B cell (primary cell): ENCODE data around the gene SHANK1. TPM values are rescaled to one million over a fixed set of nuclear protein-coding genes. Genes with fewer than 3 reads are reported as not detected.

Experiments used
- ATAC-seq: fragments of 200-7000 bp; cut with Tn5 transposase; one replicate; pipeline ENCODE4 v1.10.0; 2021; ENCODE audit warnings: low read depth, mild to moderate bottlenecking, moderate number of reproducible peaks, moderate library complexity
- CTCF ChIA-PET: fragments of 350-600 bp; sonication (Branson Sonifier 250); formaldehyde crosslinking; loops from one replicate; lab custom pipeline; 2021; ENCODE audit warnings: antibody characterized with exemption, inconsistent platforms; lab: Charles Lee
- POLR2A ChIA-PET: fragments of 350-600 bp; sonication (Branson Sonifier 250); formaldehyde crosslinking; loops from one replicate; lab custom pipeline; 2021; ENCODE audit warnings: antibody characterized with exemption; lab: Charles Lee
- DNase-seq: peaks from one replicate; pipeline ENCODE4 v3.0.0; 2013
- H2AFZ ChIP-seq: 2 replicates; pipeline ENCODE4 v1.6.1; 2012; ENCODE audit warnings: mild to moderate bottlenecking, low read depth, low read length; ENCODE audit not compliant: insufficient read depth, poor library complexity, severe bottlenecking
- H3K27ac ChIP-seq, 2 donors: 1 replicate in 1 of 2; 2 replicates in 1 of 2; pipeline ENCODE4 v1.5.1; 2012 to 2013; ENCODE audit warnings: low read length in 2 of 2, mild to moderate bottlenecking in 2 of 2, moderate library complexity in 1 of 2
- H3K27me3 ChIP-seq, 4 experiments: fragments of 200-600 bp in 1 of 4; sonication (generic) in 1 of 4; replicated peaks in 1 of 4; 1 replicate in 2 of 4; 2 replicates in 2 of 4; pipeline versions ENCODE4 v1.6.1 to v1.7.0; 2013 to 2016; ENCODE audit warnings: low read length in 3 of 4, mild to moderate bottlenecking in 2 of 4, mixed read lengths in 1 of 4, moderate library complexity in 1 of 4; ENCODE audit not compliant: insufficient read depth in 4 of 4, control insufficient read depth in 3 of 4; ENCODE audit errors: control extremely low read depth in 1 of 4
- H3K36me3 ChIP-seq, 2 experiments: replicated peaks in 1 of 2; 1 replicate in 1 of 2; 2 replicates in 1 of 2; pipeline versions ENCODE4 v1.6.1 to v1.7.1; 2013; ENCODE audit warnings: low read length in 1 of 2; ENCODE audit not compliant: insufficient read depth in 2 of 2, control insufficient read depth in 1 of 2; ENCODE audit errors: control extremely low read depth in 1 of 2, extremely low read depth in 1 of 2
- H3K4me1 ChIP-seq, 2 donors: fragments of 200-600 bp in 1 of 2; sonication (generic) in 1 of 2; 1 replicate in 1 of 2; 2 replicates in 1 of 2; pipeline versions ENCODE4 v1.5.1 to v1.6.1; 2013 to 2017; ENCODE audit warnings: low read length in 2 of 2; ENCODE audit not compliant: control insufficient read depth in 2 of 2, insufficient read depth in 2 of 2
- H3K4me2 ChIP-seq: replicated peaks from 2 replicates; pipeline ENCODE3; 2012; ENCODE audit warnings: mild to moderate bottlenecking, low read depth, low read length; ENCODE audit not compliant: poor library complexity, severe bottlenecking
- H3K4me3 ChIP-seq, 5 experiments: fragments of 200-600 bp in 1 of 5; sonication (generic) in 1 of 5; 1 replicate in 3 of 5; 2 replicates in 2 of 5; pipeline versions ENCODE4 v1.5.1 to v1.7.0; 2011 to 2016; ENCODE audit warnings: low read length in 4 of 5, mild to moderate bottlenecking in 4 of 5, low read depth in 2 of 5, control low read depth in 1 of 5, moderate library complexity in 1 of 5; ENCODE audit not compliant: insufficient read depth in 1 of 5; ENCODE audit errors: control extremely low read depth in 1 of 5, extremely low read depth in 1 of 5
- H3K79me2 ChIP-seq: fragments of 200-600 bp; sonication (generic); one replicate; pipeline ENCODE4 v1.6.0; 2016; ENCODE audit warnings: low read length; ENCODE audit not compliant: control insufficient read depth, insufficient read depth
- H3K9ac ChIP-seq: fragments of 200-600 bp; sonication (generic); 2 replicates; pipeline ENCODE4 v1.6.1; 2017; ENCODE audit warnings: mild to moderate bottlenecking, low read length, moderate library complexity
- H3K9me3 ChIP-seq, 3 donors: one replicate each; pipeline versions ENCODE4 v1.6.1 to v1.7.1; 2013; ENCODE audit warnings: low read length in 2 of 3; ENCODE audit not compliant: control insufficient read depth in 2 of 3, insufficient read depth in 1 of 3; ENCODE audit errors: control extremely low read depth in 1 of 3
- H4K20me1 ChIP-seq: 2 replicates; pipeline ENCODE4 v1.6.0; 2012; ENCODE audit warnings: mild to moderate bottlenecking, low read length; ENCODE audit not compliant: insufficient read depth, control insufficient read depth, poor library complexity, severe bottlenecking
- H3K27ac Mint-ChIP-seq: one replicate; pipeline ENCODE4 v1.8.0; 2021; ENCODE audit warnings: mixed read lengths
- H3K27me3 Mint-ChIP-seq: one replicate; pipeline ENCODE4 v1.8.0; 2021; ENCODE audit warnings: mixed read lengths
- H3K4me1 Mint-ChIP-seq: one replicate; pipeline ENCODE4 v1.8.0; 2021; ENCODE audit warnings: mixed read lengths
- H3K4me3 Mint-ChIP-seq: one replicate; pipeline ENCODE4 v1.8.0; 2021; ENCODE audit warnings: mixed read lengths
- H3K9me3 Mint-ChIP-seq: one replicate; pipeline ENCODE4 v1.8.0; 2022; ENCODE audit warnings: mixed read lengths; ENCODE audit not compliant: insufficient read depth
- EZH2 ChIP-seq: IDR thresholded peaks from 2 replicates; pipeline ENCODE4 v1.6.1; 2012; ENCODE audit warnings: borderline replicate concordance, low read depth, mild to moderate bottlenecking, moderate library complexity, low read length; ENCODE audit not compliant: insufficient read depth, poor library complexity, severe bottlenecking
- WGBS: methylation state at CpG from one replicate; pipeline ENCODE4 v1.1.5; 2013; ENCODE audit warnings: missing lambda C conversion rate; ENCODE audit not compliant: insufficient coverage; 5-methylcytosine and 5-hydroxymethylcytosine counted together
- intact Hi-C: fragments of 100-400 bp; cut with micrococcal nuclease; formaldehyde crosslinking; loops from one replicate; pipeline ENCODE4 v1.10.0; 2022
- polyA plus RNA-seq: library from polyadenylated mRNA; depleted of rRNA; stranded (reverse); fragments of >200 nt; gene quantifications from 2 replicates; pipeline ENCODE4 v1.2.3, GENCODE V29; 2012
- total RNA-seq, 2 donors: library from RNA; stranded (reverse); fragments of 120-200 nt in 1 of 2; gene quantifications; 1 replicate in 1 of 2; 2 replicates in 1 of 2; pipeline versions ENCODE4 v1.2.3 to v1.2.4, GENCODE V29; 2013 to 2022
- TF ChIP-seq, protein P1 (sequence below): fragments of 200-600 bp; IDR thresholded peaks from one replicate; pipeline ENCODE4 v1.8.0; 2022; ENCODE audit warnings: antibody characterized with exemption, mild to moderate bottlenecking

SHANK1 gene
- total and polyA plus RNA-seq, 2 donors (not counting 1 experiment from before 2014, with no cell fraction given), result not detected

DNA sequence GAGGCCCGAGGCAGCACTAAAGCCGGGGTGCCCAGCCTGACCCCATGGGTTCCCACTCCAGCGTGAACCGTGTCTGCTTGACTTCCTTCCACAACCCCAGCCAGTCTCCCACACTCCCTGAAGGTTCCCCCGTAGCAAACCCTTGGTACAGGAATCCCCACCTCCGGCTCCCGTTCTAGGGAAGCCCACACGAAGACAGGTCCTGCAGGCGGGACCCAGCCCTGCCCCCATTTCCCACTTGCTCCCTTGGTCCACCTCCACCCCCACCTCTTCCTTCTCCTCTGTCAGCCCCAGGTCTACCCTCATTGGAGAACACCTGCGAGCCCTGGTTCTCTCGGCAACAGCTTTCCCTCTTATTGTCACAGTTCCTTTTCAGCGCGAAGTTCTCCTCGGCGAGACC lies 46.5 kb downstream of the SHANK1 start:
- TF ChIP-seq, protein P1, sequence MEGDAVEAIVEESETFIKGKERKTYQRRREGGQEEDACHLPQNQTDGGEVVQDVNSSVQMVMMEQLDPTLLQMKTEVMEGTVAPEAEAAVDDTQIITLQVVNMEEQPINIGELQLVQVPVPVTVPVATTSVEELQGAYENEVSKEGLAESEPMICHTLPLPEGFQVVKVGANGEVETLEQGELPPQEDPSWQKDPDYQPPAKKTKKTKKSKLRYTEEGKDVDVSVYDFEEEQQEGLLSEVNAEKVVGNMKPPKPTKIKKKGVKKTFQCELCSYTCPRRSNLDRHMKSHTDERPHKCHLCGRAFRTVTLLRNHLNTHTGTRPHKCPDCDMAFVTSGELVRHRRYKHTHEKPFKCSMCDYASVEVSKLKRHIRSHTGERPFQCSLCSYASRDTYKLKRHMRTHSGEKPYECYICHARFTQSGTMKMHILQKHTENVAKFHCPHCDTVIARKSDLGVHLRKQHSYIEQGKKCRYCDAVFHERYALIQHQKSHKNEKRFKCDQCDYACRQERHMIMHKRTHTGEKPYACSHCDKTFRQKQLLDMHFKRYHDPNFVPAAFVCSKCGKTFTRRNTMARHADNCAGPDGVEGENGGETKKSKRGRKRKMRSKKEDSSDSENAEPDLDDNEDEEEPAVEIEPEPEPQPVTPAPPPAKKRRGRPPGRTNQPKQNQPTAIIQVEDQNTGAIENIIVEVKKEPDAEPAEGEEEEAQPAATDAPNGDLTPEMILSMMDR, result no peak
- no peak for TF ChIP-seq EZH2
- no peak overlapping the region for H3K4me2 ChIP-seq
- H3K4me1 ChIP-seq, result peaks cover 0 to 3% of the 10 kb centered on the region in 2 donors
- Mint-ChIP-seq H3K4me3 (no peak overlapping the region), H3K9me3 (peaks cover 3% of the 10 kb centered on the region), H3K27me3 (peaks cover 43% of the 10 kb centered on the region), H3K4me1 (peaks cover 5% of the 10 kb centered on the region), H3K27ac (no peak overlapping the region)
- whole genome bisulfite sequencing, result 30% methylated on average over 15 of the region's 15 CpGs
- DNase-seq (no peak), ATAC-seq (no peak)
- no peaks in the 10 kb centered on the region for H3K79me2 ChIP-seq
- H2AFZ ChIP-seq, result no peak overlapping the region
- peaks cover 0 to 23% (median 15%) of the 10 kb centered on the region in 4 experiments for H3K27me3 ChIP-seq
- no peak overlapping the region for H3K4me3 ChIP-seq
- no peaks in the 10 kb centered on the region for H4K20me1 ChIP-seq
- intact Hi-C loops, result no loop called here
- H3K27ac ChIP-seq, result no peak overlapping the region
- H3K9ac ChIP-seq, result no peak overlapping the region
- H3K9me3 ChIP-seq, result peaks cover 0 to 27% (median 2%) of the 10 kb centered on the region in 3 donors
- ChIA-PET POLR2A (no interaction called here), CTCF (no interaction called here)
- no peaks in the 10 kb centered on the region for H3K36me3 ChIP-seq

DNA sequence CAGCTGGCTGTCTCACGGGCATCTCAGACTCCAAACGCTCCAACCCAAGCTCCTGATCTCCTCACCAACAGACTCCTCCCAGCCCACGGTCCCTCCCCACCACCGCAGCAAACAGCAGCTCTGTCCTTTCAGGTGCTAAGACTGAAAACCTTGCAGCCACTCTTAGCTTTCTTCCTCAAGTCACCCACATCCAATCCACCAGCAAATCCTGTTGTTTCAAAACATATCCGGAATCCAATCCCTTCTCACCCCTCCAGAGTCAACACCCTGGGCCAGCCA lies 49.6 kb downstream of the SHANK1 start:
- Histone ChIP-seq H2AFZ (no peak overlapping the region), H3K36me3 (no peaks in the 10 kb centered on the region), H3K4me1 (peaks cover 8 to 18% of the 10 kb centered on the region in 2 donors), H3K9me3 (peaks cover 0 to 18% (median 0%) of the 10 kb centered on the region in 3 donors), H3K79me2 (no peaks in the 10 kb centered on the region), H3K4me2 (no peak overlapping the region), H3K4me3 (no peak overlapping the region), H4K20me1 (no peaks in the 10 kb centered on the region), H3K9ac (no peak overlapping the region), H3K27me3 (peaks cover 0 to 42% (median 18%) of the 10 kb centered on the region in 4 experiments), H3K27ac (no peak overlapping the region)
- CTCF ChIA-PET, result interaction anchor here (0.7 to 2.7 kb wide), 11 partner anchors 8 to 521 kb away, joined by 3 to 22 read pairs (median 4); no protein-coding TSS in a partner anchor
- TF ChIP-seq EZH2, result no peak
- TF ChIP-seq, protein P1, result no peak
- ATAC-seq (no peak), DNase-seq (no peak)
- Mint-ChIP-seq H3K27me3 (peaks cover 40% of the 10 kb centered on the region), H3K9me3 (no peaks in the 10 kb centered on the region), H3K4me3 (no peak overlapping the region), H3K4me1 (peaks cover 2% of the 10 kb centered on the region), H3K27ac (no peak overlapping the region)
- intact Hi-C loops, result no loop called here
- POLR2A ChIA-PET, result no interaction called here
- 37% methylated on average over 5 of the region's 5 CpGs for WGBS
